Psoas muscle (tissue), 8 donors: Measurements from ENCODE around the gene ATP1A3. TPM values are rescaled to one million over a fixed set of nuclear protein-coding genes. Genes with fewer than 3 reads are reported as not detected.

Experiments used
- ATAC-seq, 4 donors: fragments of 200-7000 bp; cut with Tn5 transposase; one replicate each; pipeline ENCODE4 v1.9.1; 2020; ENCODE audit warnings: moderate library complexity in 3 of 4, mild to moderate bottlenecking in 2 of 4
- DNase-seq, 2 donors: peaks; one replicate each; pipeline ENCODE4 v3.0.0-alpha.2; 2020
- H3K27ac ChIP-seq: fragments of 200-600 bp; one replicate; pipeline ENCODE4 v1.8.0; 2022
- H3K27me3 ChIP-seq, 3 donors: fragments of 200-600 bp in 1 of 3; one replicate each; pipeline versions ENCODE4 v1.6.1 to v1.8.0; 2013 to 2022; ENCODE audit warnings: low read length in 2 of 3, mild to moderate bottlenecking in 2 of 3, moderate library complexity in 1 of 3; ENCODE audit not compliant: insufficient read depth in 3 of 3
- H3K36me3 ChIP-seq, 2 donors: fragments of 200-600 bp in 1 of 2; one replicate each; pipeline versions ENCODE4 v1.6.1 to v1.8.0; 2013 to 2022; ENCODE audit warnings: low read depth in 1 of 2, mild to moderate bottlenecking in 1 of 2, moderate library complexity in 1 of 2; ENCODE audit not compliant: insufficient read depth in 1 of 2
- H3K4me1 ChIP-seq: fragments of 200-600 bp; one replicate; pipeline ENCODE4 v1.8.0; 2022
- H3K4me3 ChIP-seq: fragments of 200-600 bp; one replicate; pipeline ENCODE4 v1.8.0; 2022; ENCODE audit warnings: mild to moderate bottlenecking
- H3K9me3 ChIP-seq: fragments of 200-600 bp; one replicate; pipeline ENCODE4 v1.8.0; 2022
- CTCF ChIP-seq: fragments of 200-600 bp; IDR thresholded peaks from one replicate; pipeline ENCODE4 v1.8.0; 2022; ENCODE audit warnings: antibody characterized with exemption
- WGBS, 3 donors: extraction: QIAGEN DNeasy Blood & Tissue Kit; methylation state at CpG; one replicate each; pipeline versions ENCODE4 v1.1.6 to v1.1.7; 2013; 5-methylcytosine and 5-hydroxymethylcytosine counted together
- intact Hi-C, 2 donors: fragments of 100-400 bp; cut with DNase I; formaldehyde crosslinking; loops; one replicate each; pipeline versions ENCODE4 v1.11.0 to v1.14.2; 2022
- polyA plus RNA-seq, 3 donors: library from polyadenylated mRNA; stranded (reverse); fragments of 200-250 nt; gene quantifications; one replicate each; pipeline ENCODE4 v1.2.3, GENCODE V29; 2013
- total RNA-seq, 4 donors: library from RNA; stranded (reverse); fragmentation: NEBNext Ultra II Directional in 2 of 4; extraction: Animal tissue kit (Norgen Biotek cat#: 25700) in 2 of 4; gene quantifications; one replicate each; pipeline versions ENCODE4 v1.2.1 to v1.2.4, GENCODE V29; 2021 to 2023
- donor health status: healthy with polysubstance abuse.
- donor health status: DM: no; HTN: no; CAD: no; lungs with moderate emphysema.
- donor health status: Bipolar disorder and iron deficiency.
- donor health status: healthy.
- donor health status: DM: yes; HTN: yes; CAD: no.
- donor health status: DM: no; HTN: no; CAD: no.
- donor health status: DM: no; HTN: no; CAD: no.
- donor health status: DM: yes; HTN: yes; CAD: no.

ATP1A3 gene
- total and polyA plus RNA-seq, 7 donors: 0.12 to 0.24 (median 0.16) TPM; not detected in 3

GRCh38 chr19:41968751-41969595, 25.1 kb downstream of the ATP1A3 start:
- Histone ChIP-seq H3K4me1 (no peaks in the 10 kb centered on the region), H3K27me3 (peaks cover 0 to 19% (median 0%) of the 10 kb centered on the region in 3 donors), H3K27ac (no peak overlapping the region), H3K9me3 (no peaks in the 10 kb centered on the region), H3K4me3 (no peak overlapping the region), H3K36me3 (no peaks in the 10 kb centered on the region)
- DNase-seq (no peak), ATAC-seq (no peak)
- WGBS, 3 donors: 78 to 85% (median 82%) methylated on average over 27 to 28 of the region's 28 CpGs
- TF ChIP-seq CTCF: no peak
- intact Hi-C loops: no loop called here

- WGBS, 3 donors: 62 to 72% (median 68%) methylated on average over 26 of the region's 26 CpGs
- ATAC-seq (no peak), DNase-seq (no peak)
- Histone ChIP-seq H3K4me1 (no peaks in the 10 kb centered on the region), H3K36me3 (no peaks in the 10 kb centered on the region), H3K4me3 (no peak overlapping the region), H3K9me3 (no peaks in the 10 kb centered on the region), H3K27ac (no peak overlapping the region), H3K27me3 (peaks cover 0 to 19% (median 0%) of the 10 kb centered on the region in 3 donors)
- intact Hi-C loops: no loop called here
- no peak for TF ChIP-seq CTCF
Measured at GRCh38 chr19:41967054-41967783, 26.8 kb downstream of the ATP1A3 start.

GRCh38 chr19:41965106-41965505, 28.9 kb downstream of the ATP1A3 start:
- intact Hi-C loops: no loop called here
- H3K4me3 ChIP-seq: no peak overlapping the region
- H3K27me3 ChIP-seq: peaks cover 0 to 14% (median 0%) of the 10 kb centered on the region in 3 donors
- H3K36me3 ChIP-seq: no peaks in the 10 kb centered on the region
- H3K27ac ChIP-seq: no peak overlapping the region
- DNase-seq (no peak), ATAC-seq (no peak)
- TF ChIP-seq CTCF: no peak
- 41 to 47% (median 46%) methylated on average over 3 to 5 of the region's 5 CpGs for WGBS, 3 donors
- H3K4me1 ChIP-seq: no peaks in the 10 kb centered on the region
- no peaks in the 10 kb centered on the region for H3K9me3 ChIP-seq

- Histone ChIP-seq H3K9me3 (no peaks in the 10 kb centered on the region), H3K4me1 (peaks cover 16% of the 10 kb centered on the region), H3K27me3 (peaks cover 0 to 2% (median 0%) of the 10 kb centered on the region in 3 donors), H3K27ac (no peak overlapping the region), H3K4me3 (no peak overlapping the region), H3K36me3 (peaks cover 0 to 12% of the 10 kb centered on the region in 2 donors)
- DNase-seq: no peak
- ATAC-seq: no peak
- intact Hi-C loops: no loop called here
- TF ChIP-seq CTCF: no peak
- 92 to 95% (median 93%) methylated on average over 5 of the region's 5 CpGs for WGBS, 3 donors
Measured at GRCh38 chr19:41960973-41961372, 33.1 kb downstream of the ATP1A3 start.
